ENCODE results near the gene PTK6. TPM values are rescaled to one million over a fixed set of nuclear protein-coding genes. Genes with fewer than 3 reads are reported as not detected.

Gene PTK6
- total and polyA plus RNA-seq, 2 of the 13 experiments (the other 11 are each of a cell fraction or from before 2014, with no cell fraction given), result 0.08 TPM; not detected in 1

GRCh38 chr20:63533388-63533787 lies 3.8 kb downstream of the PTK6 start:
- in situ Hi-C loops (cut with HindIII; ENCODE audit: extremely low pct_ligation_motif_present, low pct_unique_long_range_greater_than_20kb) (no loop called here), intact Hi-C loops (cut with micrococcal nuclease; ENCODE audit: unreplicated experiment) (loop anchor here (10.0 kb wide), 1 partner anchor 121 kb away; the partner anchor contains the start of genes RTEL1 and STMN3)

GRCh38 chr20:63532449-63532971 lies 4.7 kb downstream of the PTK6 start:
- Histone ChIP-seq H3K4me3 (replicated peaks in 1 of 3; ENCODE audit: insufficient read depth in 1 of 3, low read depth in 2 of 3, low read length in 3 of 3) (no peak overlapping the region), H3K36me3 (replicated peaks in 1 of 2; ENCODE audit: control insufficient read depth in 1 of 2, insufficient read depth in 2 of 2, low read length in 2 of 2) (no peaks in the 10 kb centered on the region), H3K9ac (ENCODE audit: insufficient read depth, low read depth, low read length) (no peak overlapping the region), H3K27me3 (ENCODE audit: control insufficient read depth in 1 of 2, insufficient read depth in 2 of 2, low read length in 2 of 2) (peaks cover 38 to 66% of the 10 kb centered on the region in 2 experiments), H2AFZ (ENCODE audit: low read length) (no peak overlapping the region), H3K79me2 (ENCODE audit: insufficient read depth, low read length) (no peaks in the 10 kb centered on the region), H3K4me2 (ENCODE audit: low read depth, low read length) (no peak overlapping the region), H3K9me3 (ENCODE audit: low read length) (no peaks in the 10 kb centered on the region), H3K4me1 (ENCODE audit: insufficient read depth, low read length) (peaks cover 33% of the 10 kb centered on the region), H3K27ac (ENCODE audit: extremely low read length, insufficient read depth, low read length) (no peak overlapping the region), H4K20me1 (ENCODE audit: insufficient read depth, low read length) (peaks cover 4% of the 10 kb centered on the region; the same call in 1 of the 2 replicates)
- in situ Hi-C loops (cut with HindIII; ENCODE audit: extremely low pct_ligation_motif_present, low pct_unique_long_range_greater_than_20kb), result no loop called here
- WGBS (ENCODE audit: low lambda C conversion rate), result 52% methylated on average over 24 of the region's 24 CpGs
- BruUV-seq (replicated peaks), result no TSS peak
- FAIRE-seq (no peak), DNase-seq (ENCODE audit: low spot score) (no peak), ATAC-seq (no peak)
- intact Hi-C loops (cut with micrococcal nuclease; ENCODE audit: unreplicated experiment), result loop anchor here (10.0 kb wide), 1 partner anchor 122 kb away; the partner anchor contains the start of genes RTEL1 and STMN3
- ChIA-PET POLR2A (no interaction called here), CTCF (ENCODE audit: low intra/inter-chr PET ratio, low total read pairs) (no interaction called here)
- TF ChIP-seq ZNF687 (CRISPR knock-in tag; IDR thresholded peaks at IDR 0.05) (peak; percentile 18; the same call in 1 of the 2 replicates), CBX5 (CRISPR knock-in tag; IDR thresholded peaks at IDR 0.05; ENCODE audit: borderline replicate concordance) (no peak), ZNF280B (CRISPR knock-in tag; IDR thresholded peaks at IDR 0.05; ENCODE audit: borderline replicate concordance) (0 out of 2 replicates have a peak, but pooled peaks have one; percentile 26), RAD21 (CRISPR knock-in tag; IDR thresholded peaks at IDR 0.05) (no peak), MTA1 (CRISPR knock-in tag; IDR thresholded peaks at IDR 0.05; ENCODE audit: borderline replicate concordance) (0 out of 2 replicates have a peak, but pooled peaks have one; percentile 14)

More at GRCh38 chr20:63533388-63533787, 3.8 kb downstream of the PTK6 start:
- peaks cover 39 to 63% of the 10 kb centered on the region in 2 experiments for H3K27me3 ChIP-seq (ENCODE audit: control insufficient read depth in 1 of 2, insufficient read depth in 2 of 2, low read length in 2 of 2)
- H3K9ac ChIP-seq (ENCODE audit: insufficient read depth, low read depth, low read length), result no peak overlapping the region
- ATAC-seq, result no peak
- no peak for DNase-seq (ENCODE audit: low spot score)
- H3K27ac ChIP-seq (ENCODE audit: extremely low read length, insufficient read depth, low read length), result no peak overlapping the region
- BruUV-seq (replicated peaks), result no TSS peak
- H3K79me2 ChIP-seq (ENCODE audit: insufficient read depth, low read length), result no peaks in the 10 kb centered on the region
- no peak overlapping the region for H2AFZ ChIP-seq (ENCODE audit: low read length)
- FAIRE-seq, result no peak
- TF ChIP-seq TARDBP (CRISPR knock-in tag; IDR thresholded peaks at IDR 0.05) (no peak), RNF2 (conservative IDR thresholded peaks at IDR 0.05; ENCODE audit: low read depth) (no peak), ZNF160 (CRISPR knock-in tag; IDR thresholded peaks at IDR 0.05) (no peak)
- H4K20me1 ChIP-seq (ENCODE audit: insufficient read depth, low read length), result peaks cover 4% of the 10 kb centered on the region; the same call in 1 of the 2 replicates
- no peak overlapping the region for H3K4me2 ChIP-seq (ENCODE audit: low read depth, low read length)
- H3K9me3 ChIP-seq (ENCODE audit: low read length), result no peaks in the 10 kb centered on the region
- POLR2A ChIA-PET, result no interaction called here
- WGBS (ENCODE audit: low lambda C conversion rate), result 35% methylated on average over 10 of the region's 14 CpGs
- H3K4me1 ChIP-seq (ENCODE audit: insufficient read depth, low read length), result peaks cover 37% of the 10 kb centered on the region
- no peak overlapping the region; a peak in 1 of 6 replicates for H3K4me3 ChIP-seq (replicated peaks in 1 of 3; ENCODE audit: insufficient read depth in 1 of 3, low read depth in 2 of 3, low read length in 3 of 3)
- H3K36me3 ChIP-seq (replicated peaks in 1 of 2; ENCODE audit: control insufficient read depth in 1 of 2, insufficient read depth in 2 of 2, low read length in 2 of 2), result no peaks in the 10 kb centered on the region
- CTCF ChIA-PET (ENCODE audit: low intra/inter-chr PET ratio, low total read pairs), result no interaction called here

Measured in HepG2 (cell line).